ENCODE measurements around the gene PRKN. TPM values are rescaled to one million over a fixed set of nuclear protein-coding genes. Genes with fewer than 3 reads are reported as not detected.
A peak's percentile ranks its signal among the peaks of the same experiment; 100 is the strongest.

PRKN gene
- total RNA-seq, 1 donor from 2014 or later = 2.8 TPM

GRCh38 chr6:162332365-162332764, 395.2 kb downstream of the PRKN start:
- Histone ChIP-seq H3K9ac (no peak overlapping the region), H3K36me3 (no peaks in the 10 kb centered on the region), H3K27me3 (no peaks in the 10 kb centered on the region), H3K4me1 (no peaks in the 10 kb centered on the region), H3K4me3 (no peak overlapping the region), H3K27ac (no peak overlapping the region), H3F3A (ENCODE audit: low read depth) (no peaks in the 10 kb centered on the region), H3K9me3 (ENCODE audit: low read depth) (no peaks in the 10 kb centered on the region), H4K20me1 (ENCODE audit: low read depth) (no peaks in the 10 kb centered on the region), H2AFZ (replicated peaks) (no peak overlapping the region), H3K4me2 (no peak overlapping the region), H3K79me2 (ENCODE audit: low read depth) (no peaks in the 10 kb centered on the region)
- Mint-ChIP-seq H3K36me3 (no peaks in the 10 kb centered on the region), H3K4me1 (no peaks in the 10 kb centered on the region), H3K4me3 (no peak overlapping the region), H3K27me3 (ENCODE audit: insufficient read depth, low read depth) (peaks cover 9% of the 10 kb centered on the region), H3K9me3 (peaks cover 8% of the 10 kb centered on the region), H3K27ac (no peak overlapping the region)
- no peak for DNase-seq (ENCODE audit: low spot score)
- TF ChIP-seq EZH2phosphoT487 (IDR thresholded peaks at IDR 0.05) (no peak), EZH2 (IDR thresholded peaks at IDR 0.05) (no peak)
- TF ChIP-seq, protein P1, sequence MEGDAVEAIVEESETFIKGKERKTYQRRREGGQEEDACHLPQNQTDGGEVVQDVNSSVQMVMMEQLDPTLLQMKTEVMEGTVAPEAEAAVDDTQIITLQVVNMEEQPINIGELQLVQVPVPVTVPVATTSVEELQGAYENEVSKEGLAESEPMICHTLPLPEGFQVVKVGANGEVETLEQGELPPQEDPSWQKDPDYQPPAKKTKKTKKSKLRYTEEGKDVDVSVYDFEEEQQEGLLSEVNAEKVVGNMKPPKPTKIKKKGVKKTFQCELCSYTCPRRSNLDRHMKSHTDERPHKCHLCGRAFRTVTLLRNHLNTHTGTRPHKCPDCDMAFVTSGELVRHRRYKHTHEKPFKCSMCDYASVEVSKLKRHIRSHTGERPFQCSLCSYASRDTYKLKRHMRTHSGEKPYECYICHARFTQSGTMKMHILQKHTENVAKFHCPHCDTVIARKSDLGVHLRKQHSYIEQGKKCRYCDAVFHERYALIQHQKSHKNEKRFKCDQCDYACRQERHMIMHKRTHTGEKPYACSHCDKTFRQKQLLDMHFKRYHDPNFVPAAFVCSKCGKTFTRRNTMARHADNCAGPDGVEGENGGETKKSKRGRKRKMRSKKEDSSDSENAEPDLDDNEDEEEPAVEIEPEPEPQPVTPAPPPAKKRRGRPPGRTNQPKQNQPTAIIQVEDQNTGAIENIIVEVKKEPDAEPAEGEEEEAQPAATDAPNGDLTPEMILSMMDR (IDR thresholded peaks at IDR 0.05) = no peak

- Mint-ChIP-seq H3K9me3 (peaks cover 6% of the 10 kb centered on the region), H3K4me3 (no peak overlapping the region), H3K27me3 (ENCODE audit: insufficient read depth, low read depth) (peaks cover 9% of the 10 kb centered on the region), H3K36me3 (no peaks in the 10 kb centered on the region), H3K27ac (no peak overlapping the region), H3K4me1 (no peaks in the 10 kb centered on the region)
- H4K20me1 ChIP-seq (ENCODE audit: low read depth) = no peaks in the 10 kb centered on the region
- H3K9ac ChIP-seq = no peak overlapping the region
- no peaks in the 10 kb centered on the region for H3K4me1 ChIP-seq
- no peaks in the 10 kb centered on the region for H3F3A ChIP-seq (ENCODE audit: low read depth)
- no peak overlapping the region for H3K27ac ChIP-seq
- H3K4me2 ChIP-seq = no peak overlapping the region
- TF ChIP-seq, protein P1 (IDR thresholded peaks at IDR 0.05) = no peak
- TF ChIP-seq EZH2 (IDR thresholded peaks at IDR 0.05) = no peak
- no peak for TF ChIP-seq EZH2phosphoT487 (IDR thresholded peaks at IDR 0.05)
- no peaks in the 10 kb centered on the region for H3K79me2 ChIP-seq (ENCODE audit: low read depth)
- H3K9me3 ChIP-seq (ENCODE audit: low read depth) = no peaks in the 10 kb centered on the region
- H3K36me3 ChIP-seq = no peaks in the 10 kb centered on the region
- no peak overlapping the region for H2AFZ ChIP-seq (replicated peaks)
- no peaks in the 10 kb centered on the region for H3K27me3 ChIP-seq
- H3K4me3 ChIP-seq = no peak overlapping the region
- no peak for DNase-seq (ENCODE audit: low spot score)
Observed at GRCh38 chr6:162331911-162332310, 395.7 kb downstream of the PRKN start.

- no peak overlapping the region for H3K27ac Mint-ChIP-seq
- Histone ChIP-seq H3K4me3 (no peak overlapping the region), H3K36me3 (peaks cover 7% of the 10 kb centered on the region)
Observed at GRCh38 chr6:162325826-162326225, 401.7 kb downstream of the PRKN start.

More at GRCh38 chr6:162325826-162326225, 401.7 kb downstream of the PRKN start:
- H3K36me3 Mint-ChIP-seq = no peaks in the 10 kb centered on the region
- peaks cover 3% of the 10 kb centered on the region for H3K4me1 Mint-ChIP-seq
- DNase-seq (ENCODE audit: low spot score) = no peak
- Histone ChIP-seq H3K4me1 (peaks cover 18% of the 10 kb centered on the region), H3K9ac (no peak overlapping the region), H3K27ac (no peak overlapping the region), H4K20me1 (ENCODE audit: low read depth) (no peaks in the 10 kb centered on the region), H3K79me2 (ENCODE audit: low read depth) (no peaks in the 10 kb centered on the region), H3K4me2 (peak overlapping the region; percentile 16), H3K9me3 (ENCODE audit: low read depth) (peaks cover 12% of the 10 kb centered on the region), H2AFZ (replicated peaks) (no peak overlapping the region), H3F3A (ENCODE audit: low read depth) (no peaks in the 10 kb centered on the region), H3K27me3 (no peaks in the 10 kb centered on the region)
- peaks cover 6% of the 10 kb centered on the region for H3K27me3 Mint-ChIP-seq (ENCODE audit: insufficient read depth, low read depth)
- TF ChIP-seq, protein P1 (IDR thresholded peaks at IDR 0.05) = no peak
- H3K9me3 Mint-ChIP-seq = peaks cover 4% of the 10 kb centered on the region
- H3K4me3 Mint-ChIP-seq = no peak overlapping the region

Data from neural progenitor cell (in vitro differentiated cells).